Left ventricle myocardium inferior (tissue), 1 donor: Measurements from ENCODE around the gene MAP1LC3A. TPM values are rescaled to one million over a fixed set of nuclear protein-coding genes. Genes with fewer than 3 reads are reported as not detected.

Experiments used
- DNase-seq: peaks from one replicate; pipeline ENCODE4 v3.0.0-alpha.2; 2020
- H3K27ac ChIP-seq: fragments of 200-600 bp; replicated peaks from 2 replicates; pipeline ENCODE4 v1.8.0; 2021
- H3K27me3 ChIP-seq: fragments of 200-600 bp; 2 replicates; pipeline ENCODE4 v1.8.0; 2021; ENCODE audit warnings: low read depth
- H3K36me3 ChIP-seq: fragments of 200-600 bp; 2 replicates; pipeline ENCODE4 v1.8.0; 2021
- H3K4me1 ChIP-seq: fragments of 200-600 bp; 2 replicates; pipeline ENCODE4 v1.8.0; 2021
- H3K4me3 ChIP-seq: fragments of 200-600 bp; 2 replicates; pipeline ENCODE4 v1.8.0; 2021; ENCODE audit warnings: mild to moderate bottlenecking, moderate library complexity
- H3K9me3 ChIP-seq: fragments of 200-600 bp; replicated peaks from 2 replicates; pipeline ENCODE4 v1.8.0; 2021
- CTCF ChIP-seq: fragments of 200-600 bp; IDR thresholded peaks from 2 replicates; pipeline ENCODE4 v1.8.0; 2021; ENCODE audit warnings: antibody characterized with exemption, mild to moderate bottlenecking, borderline replicate concordance
- intact Hi-C: fragments of 100-400 bp; cut with micrococcal nuclease; formaldehyde crosslinking; loops from one replicate; pipeline ENCODE4 v1.11.0; 2022
- total RNA-seq: library from RNA; stranded (reverse); fragmentation: NEBNext Ultra II Directional; extraction: Animal tissue kit (Norgen Biotek cat#: 25700); gene quantifications from one replicate; pipeline ENCODE4 v1.2.1, GENCODE V29; 2021
- donor health status: DM: no; HTN: yes; CAD: no; lungs with severe emphysema.

Gene MAP1LC3A
- total RNA-seq, 1 donor from 2014 or later = 110 TPM

GRCh38 chr20:34546751-34547181 lies 11.8 kb upstream of the MAP1LC3A start:
- DNase-seq = no peak
- Histone ChIP-seq H3K36me3 (peaks cover 4% of the 10 kb centered on the region), H3K4me3 (no peak overlapping the region), H3K27me3 (no peaks in the 10 kb centered on the region), H3K9me3 (no peaks in the 10 kb centered on the region), H3K4me1 (peaks cover 20% of the 10 kb centered on the region), H3K27ac (no peak overlapping the region)
- intact Hi-C loops = no loop called here
- TF ChIP-seq CTCF = no peak

- Histone ChIP-seq H3K9me3 (no peaks in the 10 kb centered on the region), H3K36me3 (no peaks in the 10 kb centered on the region), H3K27ac (no peak overlapping the region), H3K27me3 (no peaks in the 10 kb centered on the region), H3K4me1 (peaks cover 15% of the 10 kb centered on the region), H3K4me3 (no peak overlapping the region)
- no peak for DNase-seq
- intact Hi-C loops = no loop called here
- TF ChIP-seq CTCF = no peak
Observed at GRCh38 chr20:34547844-34548613, 10.5 kb upstream of the MAP1LC3A start.

DNA sequence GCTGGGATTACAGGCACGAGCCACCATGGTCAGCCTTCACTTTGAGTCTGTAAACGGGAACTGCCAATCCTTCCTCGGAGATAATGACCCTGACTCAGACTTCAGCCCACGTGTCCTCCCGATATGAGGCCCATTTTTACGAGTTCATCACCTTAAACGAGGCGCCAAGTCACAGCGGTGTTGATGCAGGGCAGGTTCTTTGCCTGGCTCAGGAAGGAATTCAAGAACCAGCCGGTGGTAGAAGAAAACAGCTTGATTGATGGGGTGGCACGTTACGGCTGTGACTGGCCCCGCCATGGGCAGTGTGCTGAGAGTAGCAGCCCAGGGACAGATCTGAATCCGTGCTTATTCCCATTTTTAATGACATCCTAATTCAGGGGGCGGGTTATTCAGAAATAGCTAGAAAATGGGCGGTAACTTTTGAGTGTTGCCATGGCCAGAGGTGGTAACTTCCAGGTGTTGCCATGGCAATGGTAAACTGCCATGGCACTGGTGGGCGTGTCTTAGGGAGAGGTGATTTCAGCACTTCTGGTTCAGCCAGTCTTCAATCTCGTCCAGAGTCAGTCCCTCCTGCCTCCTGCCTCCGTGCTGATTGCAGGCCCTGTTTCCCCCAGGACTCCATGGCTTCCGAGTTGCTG lies 9.1 kb upstream of the MAP1LC3A start:
- Histone ChIP-seq H3K27ac (no peak overlapping the region), H3K36me3 (no peaks in the 10 kb centered on the region), H3K4me3 (no peak overlapping the region), H3K27me3 (no peaks in the 10 kb centered on the region), H3K4me1 (peaks cover 14% of the 10 kb centered on the region), H3K9me3 (no peaks in the 10 kb centered on the region)
- intact Hi-C loops = no loop called here
- TF ChIP-seq CTCF = no peak
- no peak for DNase-seq

DNA sequence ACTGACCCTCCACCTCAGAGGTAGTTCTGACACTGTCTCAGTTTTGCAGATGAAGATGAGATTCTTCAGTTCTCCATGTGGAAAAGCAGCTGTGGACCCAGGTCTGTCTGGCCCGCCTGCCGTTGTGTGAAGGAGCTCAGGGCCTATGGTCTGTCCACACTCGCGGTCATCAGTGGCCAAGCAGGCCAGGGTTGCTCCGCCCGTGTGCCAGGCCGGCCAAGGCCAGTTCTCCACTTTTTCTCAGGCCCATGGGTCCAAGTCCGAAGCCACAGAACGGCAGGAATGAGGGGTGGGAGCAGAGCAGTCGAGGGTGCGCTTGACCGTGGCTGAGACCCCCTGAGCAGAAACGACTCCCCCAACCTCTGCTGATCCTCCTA lies 8.6 kb upstream of the MAP1LC3A start:
- Histone ChIP-seq H3K9me3 (no peaks in the 10 kb centered on the region), H3K27me3 (no peaks in the 10 kb centered on the region), H3K4me3 (no peak overlapping the region), H3K36me3 (no peaks in the 10 kb centered on the region), H3K27ac (no peak overlapping the region), H3K4me1 (peaks cover 12% of the 10 kb centered on the region)
- intact Hi-C loops = no loop called here
- DNase-seq = no peak
- no peak for TF ChIP-seq CTCF

- Histone ChIP-seq H3K27ac (peak overlapping the region; percentile 47), H3K9me3 (no peaks in the 10 kb centered on the region), H3K27me3 (no peaks in the 10 kb centered on the region), H3K4me3 (no peak overlapping the region), H3K4me1 (peaks cover 14% of the 10 kb centered on the region), H3K36me3 (no peaks in the 10 kb centered on the region)
- TF ChIP-seq CTCF = no peak
- intact Hi-C loops = no loop called here
- no peak for DNase-seq
Observed at GRCh38 chr20:34552569-34552968, 5.9 kb upstream of the MAP1LC3A start.
